GM18873 (cell line): Measurements from ENCODE around the gene TMEM62.
"Not testable (repeated sequence)": the region's sequence is repeated elsewhere in the genome, so short reads cannot be mapped to it uniquely, and the experiment has no call there.

Experiments used
- ATAC-seq: cut with Tn5 transposase; IDR thresholded peaks from one replicate; pipeline ENCODE4 v1.9.1; 2021; ENCODE audit warnings: mild to moderate bottlenecking, moderate library complexity, moderate number of reproducible peaks; ENCODE audit not compliant: unreplicated experiment, low FRiP score

Gene TMEM62

GRCh38 chr15:43118829-43119228 lies 14.6 kb upstream of the TMEM62 start:
- ATAC-seq, result peak; percentile 52

DNA sequence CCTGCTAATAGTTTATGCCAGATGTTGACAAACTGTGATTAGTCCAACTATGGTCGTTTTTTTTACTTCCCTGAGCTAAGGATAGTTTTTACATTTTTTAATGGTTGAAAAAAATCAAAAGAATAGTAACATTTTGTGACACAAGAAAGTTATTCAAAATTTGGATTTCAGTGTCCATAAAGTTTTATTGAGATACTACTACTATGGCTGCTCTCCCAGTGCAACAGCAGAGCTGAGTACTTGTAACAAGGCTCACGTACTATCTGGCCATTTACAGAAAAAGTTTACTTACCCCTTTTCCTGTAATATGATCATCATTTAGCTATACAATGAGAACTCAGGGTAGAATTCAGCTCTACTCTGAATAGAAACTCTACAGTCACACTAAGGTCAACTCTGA lies 11.5 kb upstream of the TMEM62 start:
- no peak for ATAC-seq

GRCh38 chr15:43125100-43125661 lies 8.2 kb upstream of the TMEM62 start:
- ATAC-seq, result no peak

DNA sequence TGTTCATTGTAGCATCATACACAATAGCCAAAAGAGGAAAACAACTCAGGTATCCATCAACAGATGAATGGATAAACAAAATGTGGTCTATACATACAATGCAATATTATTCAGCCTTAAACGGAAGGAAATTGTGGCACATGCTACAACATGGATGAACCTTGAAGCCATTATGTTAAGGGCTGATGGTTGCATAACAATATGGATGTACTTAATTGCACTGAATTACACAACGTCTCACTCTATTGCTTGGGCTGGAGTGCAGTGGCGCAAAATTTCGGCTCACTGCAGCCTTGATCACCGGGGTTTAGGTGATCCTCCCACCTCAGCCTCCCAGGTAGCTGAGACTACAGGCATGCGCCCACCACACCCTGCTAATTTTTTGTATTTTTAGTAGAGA lies 7.0 kb upstream of the TMEM62 start:
- ATAC-seq, result no peak

DNA sequence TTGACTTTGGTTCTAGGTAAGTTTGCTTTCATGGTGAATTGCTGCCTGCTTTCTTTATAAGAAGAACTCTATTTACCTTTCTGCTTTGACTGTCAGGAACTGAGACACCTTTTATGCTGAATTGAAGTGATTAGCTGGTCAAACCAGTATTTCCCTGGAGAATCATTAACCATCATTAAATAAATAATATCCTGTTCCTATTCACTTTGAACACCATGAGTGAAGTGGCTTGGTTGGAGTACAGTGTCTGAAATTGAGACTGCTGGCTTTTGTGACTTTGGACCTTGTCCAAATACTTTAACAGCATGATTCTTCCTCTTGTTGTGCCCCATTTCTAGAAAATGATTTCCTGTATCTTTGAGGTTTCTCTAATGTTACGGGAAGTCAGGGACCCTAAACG lies 5.6 kb upstream of the TMEM62 start:
- no peak for ATAC-seq

GRCh38 chr15:43128174-43128979 lies 5.0 kb upstream of the TMEM62 start:
- not testable (repeated sequence) for ATAC-seq

DNA sequence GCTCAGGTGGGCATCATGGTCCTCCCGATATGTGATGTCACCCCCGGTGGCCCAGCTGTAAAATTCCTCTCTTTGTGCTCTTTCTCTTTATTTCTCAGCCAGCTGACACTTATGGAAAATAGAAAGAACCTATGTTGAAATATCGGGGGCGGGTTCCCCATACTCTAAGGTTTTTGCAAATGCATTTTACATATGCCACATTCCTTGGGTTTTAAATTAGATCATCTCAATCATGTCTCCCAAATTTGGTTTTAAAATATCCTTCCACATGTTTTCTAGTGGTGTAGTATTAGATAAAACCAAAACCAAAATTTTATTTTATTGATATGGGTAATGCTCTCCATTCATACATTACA lies 4.4 kb upstream of the TMEM62 start:
- ATAC-seq, result no peak

- no peak for ATAC-seq
These were observed 456 bp upstream of the TMEM62 start for GRCh38 chr15:43132830-43133429.

DNA sequence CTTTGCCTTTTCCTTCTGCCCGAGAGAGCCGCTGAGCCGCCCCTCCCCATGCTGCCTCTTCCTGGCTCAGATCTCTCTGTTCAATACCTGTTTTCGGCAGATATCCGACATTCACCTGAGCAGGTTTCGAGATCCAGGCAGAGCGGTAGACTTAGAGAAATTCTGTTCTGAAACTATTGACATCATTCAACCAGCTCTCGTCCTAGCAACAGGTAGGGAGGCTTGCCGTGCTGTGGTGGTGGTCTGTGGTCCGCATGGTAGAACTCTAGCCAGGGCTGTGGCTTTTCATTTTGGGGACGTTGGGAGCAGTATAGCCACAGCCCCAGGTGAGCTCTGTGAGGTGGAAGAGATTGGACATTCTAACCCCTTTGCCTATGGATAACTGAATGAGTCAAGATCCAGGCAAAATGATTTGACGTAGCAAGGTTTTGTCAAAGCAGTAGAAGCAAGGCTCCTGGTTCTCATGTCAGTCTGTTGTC lies 810 bp downstream of the TMEM62 start:
- ATAC-seq, result no peak

DNA sequence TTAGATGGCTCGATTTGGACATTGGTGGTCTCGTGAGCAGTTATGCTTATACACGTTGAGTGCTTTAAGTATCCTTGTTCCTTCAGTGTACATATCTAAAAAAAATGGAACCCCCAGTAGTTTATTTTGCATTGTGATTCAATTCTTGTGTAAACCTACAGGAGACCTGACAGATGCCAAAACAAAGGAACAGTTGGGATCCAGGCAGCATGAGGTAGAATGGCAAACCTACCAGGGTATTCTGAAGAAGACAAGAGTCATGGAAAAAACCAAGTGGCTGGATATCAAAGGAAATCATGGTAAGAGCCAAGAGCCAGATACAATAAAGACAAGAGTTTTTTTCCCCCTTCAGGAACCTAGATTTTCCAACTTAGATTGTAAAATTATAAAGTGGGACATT lies 2.0 kb downstream of the TMEM62 start:
- no peak for ATAC-seq

DNA sequence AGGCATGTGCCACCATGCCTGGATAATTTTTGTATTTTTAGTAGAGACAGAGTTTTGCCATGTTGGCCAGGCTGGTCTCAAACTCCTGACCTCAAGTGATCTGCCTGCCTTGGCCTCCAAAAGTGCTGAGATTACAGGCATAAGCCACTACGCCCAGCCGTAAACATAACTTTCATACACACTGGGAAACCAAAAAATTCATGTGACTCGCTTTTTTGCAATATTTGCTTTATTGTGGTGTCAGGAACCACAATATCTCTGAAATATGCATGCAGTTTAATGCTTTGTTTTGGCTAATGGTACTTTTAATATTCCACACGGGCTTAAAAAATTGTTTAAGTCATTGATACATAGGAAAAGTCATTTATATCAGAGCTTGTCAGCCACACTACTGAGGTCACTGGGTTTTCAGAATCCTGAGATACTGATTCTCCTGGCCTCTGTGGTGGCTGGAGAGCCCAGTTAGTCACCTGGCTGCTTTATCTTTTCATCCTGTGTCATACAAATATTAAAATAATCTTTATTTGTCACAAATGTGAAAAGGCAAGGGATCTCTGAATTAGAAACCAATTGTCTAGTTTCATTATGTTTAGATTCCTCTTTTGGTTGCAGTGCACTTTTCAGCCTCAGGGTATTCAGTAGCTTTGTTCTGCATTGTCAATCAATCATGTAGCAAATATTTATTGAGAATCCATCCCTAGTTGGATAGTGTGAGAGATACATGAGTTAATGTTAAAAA lies 10.0 kb downstream of the TMEM62 start:
- ATAC-seq, result no peak

DNA sequence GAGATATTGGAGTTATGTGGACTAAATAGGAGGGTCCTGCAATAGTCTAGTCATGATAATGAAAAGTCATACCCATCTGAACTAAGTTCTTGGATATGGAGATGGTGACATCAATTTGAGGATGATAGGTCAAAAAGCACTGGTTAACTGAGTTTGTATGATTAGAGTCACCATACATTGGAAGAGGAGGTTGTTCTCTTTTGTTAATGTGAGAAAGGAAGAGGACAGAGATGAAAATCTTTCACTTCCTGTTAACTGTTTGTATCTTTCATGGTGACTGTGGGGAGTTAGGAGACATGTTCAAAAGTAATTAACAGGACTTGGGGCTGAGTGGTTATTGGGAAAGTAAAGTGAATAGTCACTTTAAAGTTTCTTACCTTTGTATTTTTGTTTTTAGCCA lies 11.1 kb downstream of the TMEM62 start:
- no peak for ATAC-seq

- no peak for ATAC-seq
These were observed 12.8 kb downstream of the TMEM62 start for GRCh38 chr15:43146184-43146583.

GRCh38 chr15:43150191-43150929 lies 17.0 kb downstream of the TMEM62 start:
- no peak for ATAC-seq

- no peak for ATAC-seq
These were observed 18.3 kb downstream of the TMEM62 start for GRCh38 chr15:43151688-43152087.

- ATAC-seq, result no peak
These were observed 19.9 kb downstream of the TMEM62 start for GRCh38 chr15:43153269-43153668.

- ATAC-seq, result no peak
These were observed 32.5 kb downstream of the TMEM62 start for GRCh38 chr15:43165801-43166325.

GRCh38 chr15:43167261-43167660 lies 33.9 kb downstream of the TMEM62 start:
- not testable (repeated sequence) for ATAC-seq

DNA sequence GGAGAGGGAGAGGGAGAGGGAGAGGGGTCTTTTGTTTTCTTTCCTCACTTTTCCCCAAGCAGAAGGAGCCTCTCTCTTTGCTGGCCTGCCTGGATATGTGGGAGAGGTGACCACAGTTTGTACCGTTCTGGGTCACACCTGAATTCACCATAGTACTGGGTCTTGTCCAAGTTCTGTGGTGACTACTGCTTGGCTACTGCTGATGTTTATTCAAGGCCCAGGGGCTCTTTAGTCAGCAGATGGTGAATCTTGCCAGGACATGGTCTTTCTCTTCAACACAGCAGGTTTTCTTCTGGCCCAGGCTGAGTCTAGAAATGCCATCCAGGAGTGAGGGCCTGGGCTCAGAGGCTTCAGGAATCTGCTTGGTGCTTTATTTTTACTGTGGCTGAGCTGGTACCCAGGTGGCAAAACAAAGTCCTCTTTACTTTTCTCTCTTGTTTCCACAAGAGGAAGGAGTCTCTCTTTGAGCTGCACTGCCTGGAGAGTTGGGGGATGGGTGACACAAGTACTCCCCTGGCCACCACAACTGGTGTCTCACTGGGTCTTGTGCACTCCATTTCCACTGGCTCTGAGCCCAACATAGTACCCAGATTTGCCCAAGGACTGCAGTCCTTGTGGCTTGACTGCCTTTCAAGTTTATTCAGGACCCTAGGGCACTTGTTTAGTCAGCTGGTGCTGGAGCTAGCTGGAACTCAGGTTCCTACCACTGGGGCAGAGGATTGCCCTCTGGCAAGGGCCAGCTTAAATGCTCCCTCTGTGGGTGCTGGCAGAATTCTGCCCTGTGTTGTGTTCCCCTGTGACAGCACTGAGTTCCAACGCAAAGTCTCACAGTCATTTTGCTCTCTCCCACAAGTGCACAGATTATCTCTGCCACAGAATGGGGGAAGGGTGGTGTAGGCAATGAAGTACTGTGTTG lies 35.1 kb downstream of the TMEM62 start:
- no peak for ATAC-seq
